SU-DHL-6 (cell line): ENCODE measurements around the gene CSNK2B.

Source experiments
- CTCF ChIP-seq: fragments of 200-600 bp; sonication (generic); IDR thresholded peaks from one replicate; pipeline ENCODE4 v1.5.1; 2017; ENCODE audit warnings: antibody characterized with exemption, mild to moderate bottlenecking, low read length, moderate library complexity; ENCODE audit not compliant: insufficient read depth, poor library complexity, severe bottlenecking
- EZH2phosphoT487 ChIP-seq: fragments of 200-600 bp; sonication (generic), shearing (Covaris generic); conservative IDR thresholded peaks from 2 replicates; pipeline ENCODE4 v1.6.1; 2018; ENCODE audit warnings: mild to moderate bottlenecking, antibody characterized with exemption, low read length, moderate library complexity, mixed read lengths

GRCh38 chr6:31680226-31681134 is 14.6 kb downstream of the CSNK2B start, which contains the start of gene LY6G5C:
- TF ChIP-seq CTCF (peak; percentile 28), EZH2phosphoT487 (no peak)
